Lung microvascular endothelial cell (primary cell): Measurements from ENCODE around the gene EXD1. TPM values are rescaled to one million over a fixed set of nuclear protein-coding genes. Genes with fewer than 3 reads are reported as not detected.
"Not testable (repeated sequence)": the region's sequence is repeated elsewhere in the genome, so short reads cannot be mapped to it uniquely, and the experiment has no call there.

Experiments used
- DNase-seq, 2 donors: peaks; one replicate each; pipeline versions ENCODE4 v3.0.0 to v3.0.0-alpha.2; 2010; ENCODE audit warnings: low read depth in 2 of 2
- total RNA-seq: library from RNA; depleted of rRNA; stranded (reverse); fragments of >200 nt; gene quantifications from 2 replicates; pipeline ENCODE4 v1.2.1, GENCODE V29; 2014

Gene EXD1
- total RNA-seq, 1 donor from 2014 or later = not detected

DNA sequence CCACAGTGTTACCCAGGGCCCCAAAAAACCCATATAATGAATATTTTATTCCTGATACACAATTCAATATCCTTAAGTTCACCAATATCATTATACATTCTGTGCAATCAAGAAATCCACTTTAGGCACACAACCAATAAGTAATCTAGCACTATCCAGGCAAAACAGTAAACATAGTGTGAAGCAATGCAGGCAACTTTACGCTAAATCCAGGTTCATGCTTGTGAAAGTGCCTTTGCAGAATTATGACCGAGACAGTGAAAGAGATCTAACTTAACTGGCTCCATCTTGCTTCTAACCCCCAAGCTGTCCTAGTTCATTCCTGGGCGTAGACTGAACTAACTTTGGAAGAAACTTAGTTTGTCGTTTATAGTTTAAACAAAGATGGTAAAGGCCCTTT, 80.3 kb downstream of the EXD1 start:
- no peak for DNase-seq

DNA sequence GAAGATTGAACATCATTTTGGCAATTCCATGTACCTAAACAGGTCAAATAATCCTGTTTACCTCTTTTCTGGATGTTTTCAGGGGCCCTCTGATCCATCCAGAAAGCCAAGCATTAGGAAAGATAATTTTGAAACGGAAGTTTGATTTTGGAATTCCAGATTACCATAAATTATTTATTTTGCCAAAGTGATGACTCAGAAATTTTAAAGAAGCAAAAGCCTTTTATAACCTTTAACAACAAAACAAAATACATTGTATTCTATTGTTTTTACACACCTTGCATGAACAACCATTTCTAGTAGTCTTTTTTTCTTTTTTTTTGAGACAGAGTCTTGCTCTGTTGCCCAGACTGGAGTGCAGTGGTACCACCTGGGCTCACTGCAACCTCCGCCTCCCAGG, 82.5 kb downstream of the EXD1 start:
- no peak for DNase-seq

DNA sequence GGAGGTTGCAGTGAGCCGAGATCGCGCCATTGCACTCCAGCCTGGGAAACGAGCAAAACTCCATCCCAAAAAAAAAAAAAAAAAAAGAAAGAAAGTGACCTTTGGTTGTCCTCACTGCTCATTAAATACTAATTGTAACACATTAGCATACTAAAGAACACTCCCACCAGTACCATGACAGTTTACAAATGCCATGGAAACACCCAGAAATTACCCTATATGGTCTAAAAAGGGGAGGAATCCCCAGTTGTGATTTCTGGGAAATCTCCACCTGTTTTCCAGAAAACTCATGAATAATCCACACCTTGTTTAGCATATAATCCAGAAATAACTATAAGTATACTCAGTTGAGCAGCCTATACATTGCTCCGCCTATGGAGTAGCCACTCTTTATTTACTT, 90.9 kb downstream of the EXD1 start:
- DNase-seq = no peak

- not testable (repeated sequence) for DNase-seq
Measured at GRCh38 chr15:41139112-41139511, 91.4 kb downstream of the EXD1 start.

GRCh38 chr15:41135580-41135979, 95.0 kb downstream of the EXD1 start:
- not testable (repeated sequence) for DNase-seq

- DNase-seq = no peak
Measured at GRCh38 chr15:41133454-41133853, 97.1 kb downstream of the EXD1 start.

Other genes with a start within 250 kb of the EXD1 start
- gene INO80, start 114.5 kb downstream of the EXD1 start, total RNA-seq = 14.2 and 21.4 TPM in 2 replicates
- gene CHP1, start 511 bp upstream of the EXD1 start, total RNA-seq = 56.0 and 71.9 TPM in 2 replicates
- 1.2 and 4.4 TPM in 2 replicates for gene OIP5, start 101.8 kb upstream of the EXD1 start, total RNA-seq
- gene NUSAP1, start 102.1 kb upstream of the EXD1 start, total RNA-seq = 12.5 and 28.8 TPM in 2 replicates
- 13.3 and 17.2 TPM in 2 replicates for gene NDUFAF1, start 171.7 kb upstream of the EXD1 start, total RNA-seq
- gene RTF1, start 186.3 kb upstream of the EXD1 start, total RNA-seq = 11.3 and 12.5 TPM in 2 replicates